Measurements from ENCODE around the gene DZANK1. TPM values are rescaled to one million over a fixed set of nuclear protein-coding genes. Genes with fewer than 3 reads are reported as not detected.
"Not testable (repeated sequence)": the region's sequence is repeated elsewhere in the genome, so short reads cannot be mapped to it uniquely, and the experiment has no call there.

Gene DZANK1
- total and polyA plus RNA-seq, 2 experiments from 2014 or later = 2.1 to 2.4 TPM

DNA sequence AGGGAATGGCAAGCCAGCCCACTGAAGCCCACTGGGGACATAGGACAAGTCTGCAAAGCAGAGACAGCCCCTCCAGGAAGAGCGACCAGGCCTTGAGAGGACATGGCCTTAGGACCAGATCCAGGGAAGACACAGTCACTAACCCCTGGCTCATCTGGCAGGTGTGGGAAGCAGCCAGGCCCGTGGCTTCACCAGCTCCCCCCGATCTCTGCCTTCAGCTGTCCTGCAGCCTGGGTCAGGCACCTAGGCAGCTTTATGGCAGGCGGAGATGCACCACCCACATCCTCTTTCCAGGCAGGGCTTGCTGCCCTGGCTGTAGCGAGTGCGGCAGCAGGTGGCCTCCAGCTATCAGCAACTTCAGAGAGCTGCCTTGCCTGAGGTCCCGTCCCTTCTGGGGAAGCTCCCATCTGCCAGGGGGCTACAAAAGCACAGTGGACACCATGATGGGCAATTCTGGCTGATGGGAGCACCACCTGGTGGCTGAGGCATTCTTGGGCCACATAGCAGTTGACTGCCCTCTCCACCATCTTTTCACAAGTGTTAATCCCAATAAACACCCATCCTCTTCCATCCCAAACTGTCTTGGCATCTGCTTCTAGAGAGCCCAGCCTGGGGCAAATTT lies 85.8 kb downstream of the DZANK1 start:
- no peak overlapping the region for H3K4me3 ChIP-seq
- no peaks in the 10 kb centered on the region for H3K4me1 ChIP-seq (ENCODE audit: low read depth)
- H3K27me3 ChIP-seq = no peaks in the 10 kb centered on the region
- no peak for DNase-seq (ENCODE audit: low read depth in 1 of 2, low spot score in 1 of 2)
- H3K27ac ChIP-seq = no peak overlapping the region
- H3K36me3 ChIP-seq = no peaks in the 10 kb centered on the region
- TF ChIP-seq CTCF (IDR thresholded peaks at IDR 0.05; ENCODE audit: low read depth, low read length) = no peak
- no peaks in the 10 kb centered on the region for H3K9me3 ChIP-seq (ENCODE audit: low read depth)

- TF ChIP-seq CTCF (IDR thresholded peaks at IDR 0.05; ENCODE audit: low read depth, low read length) = no peak
- H3K36me3 ChIP-seq = no peaks in the 10 kb centered on the region
- DNase-seq (ENCODE audit: low read depth in 1 of 2, low spot score in 1 of 2) = no peak
- H3K9me3 ChIP-seq (ENCODE audit: low read depth) = no peaks in the 10 kb centered on the region
- H3K4me1 ChIP-seq (ENCODE audit: low read depth) = no peaks in the 10 kb centered on the region
- no peak overlapping the region for H3K27ac ChIP-seq
- H3K4me3 ChIP-seq = no peak overlapping the region
- no peaks in the 10 kb centered on the region for H3K27me3 ChIP-seq
Observed at GRCh38 chr20:18377896-18378481, 88.8 kb downstream of the DZANK1 start.

- H3K27ac ChIP-seq; DNase-seq (ENCODE audit: low read depth in 1 of 2, low spot score in 1 of 2); H3K9me3 ChIP-seq (ENCODE audit: low read depth); H3K27me3 ChIP-seq; H3K4me3 ChIP-seq; H3K36me3 ChIP-seq; H3K4me1 ChIP-seq (ENCODE audit: low read depth): not testable (repeated sequence)
Observed at GRCh38 chr20:18375551-18375950, 91.3 kb downstream of the DZANK1 start.

DNA sequence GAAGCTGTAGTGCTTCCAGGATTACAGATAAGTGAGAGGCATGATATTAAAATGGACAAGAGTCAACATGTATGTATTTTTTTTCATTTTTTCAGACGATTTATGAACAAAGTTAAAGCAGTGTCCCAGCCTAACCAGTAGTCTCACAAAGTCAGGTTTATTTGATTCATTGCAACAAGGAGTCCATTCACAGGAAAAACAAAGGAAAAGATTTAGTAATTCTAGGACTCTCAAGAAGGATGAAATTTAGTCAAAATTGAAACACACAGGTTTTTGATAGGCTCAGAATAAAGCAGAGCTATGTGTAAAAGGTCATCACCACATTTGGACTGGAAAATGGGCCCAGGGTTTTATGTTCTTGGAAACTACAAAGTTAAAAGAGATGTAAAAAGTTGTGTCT lies 94.5 kb downstream of the DZANK1 start:
- no peak for TF ChIP-seq CTCF (IDR thresholded peaks at IDR 0.05; ENCODE audit: low read depth, low read length)

GRCh38 chr20:18364768-18365167 lies 102.1 kb downstream of the DZANK1 start:
- Histone ChIP-seq H3K9me3 (ENCODE audit: low read depth) (no peaks in the 10 kb centered on the region), H3K27ac (no peak overlapping the region), H3K27me3 (no peaks in the 10 kb centered on the region), H3K4me3 (no peak overlapping the region), H3K4me1 (ENCODE audit: low read depth) (no peaks in the 10 kb centered on the region), H3K36me3 (no peaks in the 10 kb centered on the region)
- no peak for DNase-seq (ENCODE audit: low read depth in 1 of 2, low spot score in 1 of 2)
- TF ChIP-seq CTCF (IDR thresholded peaks at IDR 0.05; ENCODE audit: low read depth, low read length) = no peak

More for the DNA sequence above, 94.5 kb downstream of the DZANK1 start:
- Histone ChIP-seq H3K36me3 (no peaks in the 10 kb centered on the region), H3K4me3 (no peak overlapping the region), H3K9me3 (ENCODE audit: low read depth) (no peaks in the 10 kb centered on the region), H3K27ac (no peak overlapping the region), H3K4me1 (ENCODE audit: low read depth) (no peaks in the 10 kb centered on the region), H3K27me3 (no peaks in the 10 kb centered on the region)
- no peak for DNase-seq (ENCODE audit: low read depth in 1 of 2, low spot score in 1 of 2)

DNA sequence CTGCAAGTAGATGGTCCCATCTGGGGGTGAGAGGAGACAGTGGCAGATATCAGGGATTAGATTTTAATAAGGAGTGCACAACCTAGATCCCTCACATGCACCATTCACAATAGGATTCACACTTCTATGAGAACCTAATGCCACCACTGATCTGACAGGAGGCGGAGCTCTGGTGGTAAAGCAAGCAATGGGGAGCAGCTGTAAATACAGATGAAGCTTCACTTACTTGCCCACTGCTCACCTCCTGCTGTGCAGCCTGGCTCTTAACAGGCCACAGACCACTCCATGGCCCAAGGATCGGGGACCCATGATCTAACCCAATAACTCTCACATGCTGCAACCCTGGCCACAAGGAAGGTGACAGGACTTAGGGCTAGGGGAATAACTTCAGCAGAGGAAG lies 103.1 kb downstream of the DZANK1 start:
- Histone ChIP-seq H3K36me3 (no peaks in the 10 kb centered on the region), H3K9me3 (ENCODE audit: low read depth) (no peaks in the 10 kb centered on the region), H3K4me1 (ENCODE audit: low read depth) (no peaks in the 10 kb centered on the region), H3K4me3 (no peak overlapping the region), H3K27me3 (no peaks in the 10 kb centered on the region), H3K27ac (no peak overlapping the region)
- no peak for TF ChIP-seq CTCF (IDR thresholded peaks at IDR 0.05; ENCODE audit: low read depth, low read length)
- no peak for DNase-seq (ENCODE audit: low read depth in 1 of 2, low spot score in 1 of 2)

All from cardiac muscle cell (in vitro differentiated cells and primary cell).